IMR-90 (cell line): ENCODE results near the gene MASTL. TPM values are rescaled to one million over a fixed set of nuclear protein-coding genes. Genes with fewer than 3 reads are reported as not detected.
"Not testable (repeated sequence)": the region's sequence is repeated elsewhere in the genome, so short reads cannot be mapped to it uniquely, and the experiment has no call there.

Source experiments
- ATAC-seq: fragments of 200-7000 bp; cut with Tn5 transposase; 2 replicates; pipeline ENCODE4 v1.9.1; 2020; ENCODE audit warnings: low read depth, mild to moderate bottlenecking, moderate library complexity
- BruUV-seq: library from RNA; stranded (reverse); fragments of 400-500 nt; replicated peaks from 2 replicates; lab custom pipeline; 2021; lab: Mats Ljungman, UMichigan
- CTCF ChIA-PET: fragments of 300-600 bp; formaldehyde crosslinking; extraction: SDS; loops from one replicate; lab custom pipeline; 2021; ENCODE audit warnings: antibody characterized with exemption; lab: Yijun Ruan, JAX
- POLR2A ChIA-PET: fragments of 300-600 bp; sonication (Branson Sonifier 250); formaldehyde crosslinking; loops from one replicate; lab custom pipeline; 2022; ENCODE audit warnings: antibody characterized with exemption; ENCODE audit not compliant: unreplicated experiment; lab: Charles Lee
- DNase-seq: peaks from one replicate; pipeline ENCODE4 v3.0.0; 2013
- H2AFZ ChIP-seq: replicated peaks from 2 replicates; pipeline ENCODE3; 2013; ENCODE audit warnings: low read length, mild to moderate bottlenecking; ENCODE audit not compliant: poor library complexity
- H2AK5ac ChIP-seq: 2 replicates; pipeline ENCODE4 v1.6.1; 2013; ENCODE audit warnings: low read depth, low read length, inconsistent platforms
- H2AK9ac ChIP-seq: replicated peaks from 2 replicates; pipeline ENCODE3; 2013; ENCODE audit warnings: mild to moderate bottlenecking, low read depth, low read length, moderate library complexity; ENCODE audit not compliant: poor library complexity
- H2BK120ac ChIP-seq: 2 replicates; pipeline ENCODE4 v1.6.1; 2013; ENCODE audit warnings: low read depth, low read length, inconsistent platforms
- H2BK15ac ChIP-seq: 3 replicates; pipeline ENCODE4 v1.6.1; 2013; ENCODE audit warnings: low read depth, low read length, inconsistent platforms
- H2BK20ac ChIP-seq: 2 replicates; pipeline ENCODE4 v1.6.1; 2013; ENCODE audit warnings: low read depth, mild to moderate bottlenecking, inconsistent platforms, low read length, moderate library complexity
- H2BK5ac ChIP-seq: 2 replicates; pipeline ENCODE4 v1.6.1; 2013; ENCODE audit warnings: mild to moderate bottlenecking, low read depth, low read length, inconsistent platforms; ENCODE audit not compliant: poor library complexity, severe bottlenecking
- H3K14ac ChIP-seq: replicated peaks from 2 replicates; pipeline ENCODE4 v1.6.1; 2013; ENCODE audit warnings: low read depth, low read length, inconsistent platforms
- H3K18ac ChIP-seq: 2 replicates; pipeline ENCODE4 v1.6.1; 2013; ENCODE audit warnings: low read depth, low read length, control low read depth
- H3K23ac ChIP-seq: 2 replicates; pipeline ENCODE4 v1.6.1; 2013; ENCODE audit warnings: low read depth, low read length, inconsistent platforms
- H3K27ac ChIP-seq: 2 replicates; pipeline ENCODE4 v1.5.1; 2013; ENCODE audit warnings: mild to moderate bottlenecking, control low read depth, low read length; ENCODE audit not compliant: insufficient read depth
- H3K27me3 ChIP-seq: 2 replicates; pipeline ENCODE4 v1.6.1; 2013; ENCODE audit warnings: low read length; ENCODE audit not compliant: control insufficient read depth, insufficient read depth
- H3K36me3 ChIP-seq: 2 replicates; pipeline ENCODE4 v1.6.1; 2013; ENCODE audit warnings: low read length, mixed read lengths; ENCODE audit not compliant: control insufficient read depth, insufficient read depth
- H3K4ac ChIP-seq: 2 replicates; pipeline ENCODE4 v1.6.1; 2013; ENCODE audit warnings: low read depth, low read length, inconsistent platforms
- H3K4me1 ChIP-seq: 2 replicates; pipeline ENCODE4 v1.6.1; 2013; ENCODE audit warnings: low read length, mixed read lengths; ENCODE audit not compliant: control insufficient read depth, insufficient read depth
- H3K4me2 ChIP-seq: 2 replicates; pipeline ENCODE4 v1.6.1; 2013; ENCODE audit warnings: low read depth, mild to moderate bottlenecking, control low read depth, low read length, moderate library complexity
- H3K4me3 ChIP-seq: 2 replicates; pipeline ENCODE4 v1.5.1; 2013; ENCODE audit warnings: low read depth, mild to moderate bottlenecking, control low read depth, low read length, moderate library complexity; ENCODE audit not compliant: insufficient read depth
- H3K56ac ChIP-seq: 2 replicates; pipeline ENCODE4 v1.6.1; 2013; ENCODE audit warnings: low read length, inconsistent platforms; ENCODE audit not compliant: insufficient read depth; ENCODE audit errors: extremely low read depth
- H3K79me1 ChIP-seq, 2 experiments: 2 replicates each; pipeline ENCODE4 v1.6.1; 2013; ENCODE audit warnings: low read length in 2 of 2, inconsistent platforms in 1 of 2, low read depth in 1 of 2
- H3K9ac ChIP-seq: 2 replicates; pipeline ENCODE4 v1.6.1; 2013; ENCODE audit warnings: low read depth, low read length, control low read depth
- H3K9me1 ChIP-seq: 2 replicates; pipeline ENCODE4 v1.6.1; 2013; ENCODE audit warnings: low read length, inconsistent platforms; ENCODE audit not compliant: insufficient read depth
- H3K9me3 ChIP-seq: 2 replicates; pipeline ENCODE4 v1.6.1; 2013; ENCODE audit warnings: low read length; ENCODE audit not compliant: control insufficient read depth, insufficient read depth
- H4K20me1 ChIP-seq: 2 replicates; pipeline ENCODE4 v1.6.1; 2013; ENCODE audit warnings: low read length, inconsistent platforms; ENCODE audit not compliant: insufficient read depth
- H4K5ac ChIP-seq: 2 replicates; pipeline ENCODE4 v1.6.1; 2013; ENCODE audit warnings: mild to moderate bottlenecking, low read depth, low read length, control low read depth
- H4K8ac ChIP-seq, 2 experiments: 2 replicates each; pipeline ENCODE4 v1.6.1; 2013; ENCODE audit warnings: low read depth in 2 of 2, low read length in 2 of 2, control low read depth in 1 of 2, inconsistent platforms in 1 of 2
- H4K91ac ChIP-seq: 2 replicates; pipeline ENCODE4 v1.6.1; 2013; ENCODE audit warnings: low read depth, low read length, inconsistent platforms; ENCODE audit not compliant: insufficient read depth
- CEBPB ChIP-seq: IDR thresholded peaks from 2 replicates; pipeline ENCODE4 v1.6.1; 2012; ENCODE audit warnings: low read depth, low read length, improper control_type of control experiment
- MAZ ChIP-seq: IDR thresholded peaks from 2 replicates; pipeline ENCODE4 v1.6.1; 2012; ENCODE audit warnings: low read depth, mild to moderate bottlenecking, low read length, improper control_type of control experiment, moderate library complexity, borderline replicate concordance
- MXI1 ChIP-seq: IDR thresholded peaks from 2 replicates; pipeline ENCODE4 v1.6.1; 2012; ENCODE audit warnings: low read depth, mild to moderate bottlenecking, low read length, moderate library complexity, borderline replicate concordance
- NFE2L2 ChIP-seq: fragments of 150-350 bp; IDR thresholded peaks from 2 replicates; pipeline ENCODE4 v1.6.1; 2016; ENCODE audit warnings: low read depth, mild to moderate bottlenecking, low read length
- RCOR1 ChIP-seq: IDR thresholded peaks from 2 replicates; pipeline ENCODE4 v1.6.1; 2012; ENCODE audit warnings: mild to moderate bottlenecking, low read length, improper control_type of control experiment; ENCODE audit not compliant: insufficient replicate concordance
- WGBS, 2 experiments: methylation state at CpG; one replicate each; pipeline versions ENCODE4 v1.1.5 to v1.1.7; 2013; ENCODE audit warnings: missing lambda C conversion rate in 2 of 2; ENCODE audit not compliant: insufficient read length in 1 of 2; ENCODE audit errors: extremely low coverage in 2 of 2; 5-methylcytosine and 5-hydroxymethylcytosine counted together
- dilution Hi-C: fragments of 300-500 bp; cut with HindIII; formaldehyde crosslinking; loops from one replicate; pipeline ENCODE4 v1.14.3; 2018; ENCODE audit warnings: low sequenced_read_pairs; ENCODE audit not compliant: unreplicated experiment
- in situ Hi-C: fragments of 300-500 bp; cut with MboI; formaldehyde crosslinking; loops from 3 replicates; pipeline ENCODE4 v1.14.3; 2019; ENCODE audit warnings: low sequenced_read_pairs, inconsistent platforms, mixed read lengths
- intact Hi-C: fragments of 100-400 bp; cut with micrococcal nuclease; formaldehyde crosslinking; loops from 2 replicates; pipeline ENCODE4 v1.10.0; 2022
- polyA plus RNA-seq, 3 experiments: library from polyadenylated mRNA; depleted of rRNA; stranded (reverse); fragments of >200 nt; gene quantifications; 2 replicates each; pipeline ENCODE4 v1.2.3, GENCODE V29; 2012; ENCODE audit warnings: low replicate concordance in 1 of 3
- total RNA-seq: library from RNA; depleted of rRNA; stranded (reverse); fragments of >200 nt; gene quantifications from 2 replicates; pipeline ENCODE4 v1.2.3, GENCODE V29; 2012
- TF ChIP-seq, protein P1 (sequence below): fragments of 150-350 bp; IDR thresholded peaks from 2 replicates; pipeline ENCODE4 v1.6.1; 2017; ENCODE audit warnings: mild to moderate bottlenecking, antibody characterized with exemption, low read length, low read depth

Gene MASTL
- total and polyA plus RNA-seq, 2 of the 4 experiments (the other 2 are of a cell fraction), result 7.0 to 13.4 TPM

DNA sequence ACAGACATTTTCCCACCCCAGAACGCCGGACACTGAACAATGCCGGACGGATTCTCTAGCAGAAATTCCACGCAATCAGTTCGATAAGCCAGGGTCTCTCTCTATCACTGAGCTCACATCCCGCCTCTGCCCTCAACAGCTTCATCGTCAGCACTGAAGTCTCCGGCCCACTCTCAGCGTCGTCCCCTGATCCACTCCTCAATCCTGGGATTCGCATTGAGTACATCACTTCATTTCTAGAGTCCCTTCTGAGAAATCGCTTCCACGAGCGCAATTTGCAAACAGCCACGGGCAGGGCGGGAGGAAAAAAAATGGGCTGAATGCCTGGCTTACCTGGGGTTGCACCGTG lies 1.3 kb upstream of the MASTL start:
- H3K36me3 ChIP-seq, result peaks cover 2% of the 10 kb centered on the region; the same call in 1 of the 2 replicates
- peaks cover 11 to 29% of the 10 kb centered on the region in 2 experiments for H3K79me1 ChIP-seq
- peak overlapping the region; percentile 80 for H3K56ac ChIP-seq
- H3K23ac ChIP-seq, result peak overlapping the region; percentile 86
- H2AK5ac ChIP-seq, result peak overlapping the region; percentile 85
- in situ Hi-C loops (no loop called here), intact Hi-C loops (loop anchor here (10.0 kb wide), 1 partner anchor 211 kb away; no protein-coding TSS in a partner anchor), dilution Hi-C loops (no loop called here)
- 0 out of 2 replicates have a peak, but pooled peaks cover 1% of the 10 kb centered on the region for H3K4me1 ChIP-seq
- no peak overlapping the region for H2BK120ac ChIP-seq
- H2AFZ ChIP-seq, result peak overlapping the region; percentile 93
- ATAC-seq (peak; percentile 10), DNase-seq (peak; percentile 29)
- no peaks in the 10 kb centered on the region for H3K27me3 ChIP-seq
- peaks cover 42% of the 10 kb centered on the region for H4K20me1 ChIP-seq
- H4K5ac ChIP-seq, result peak overlapping the region; percentile 73
- peak overlapping the region; percentile 75 for H2BK5ac ChIP-seq
- H3K4me3 ChIP-seq, result peak overlapping the region; percentile 87
- H2BK15ac ChIP-seq, result no peak overlapping the region
- peak overlapping the region; percentile 78 for H3K4ac ChIP-seq
- H3K9me3 ChIP-seq, result no peaks in the 10 kb centered on the region
- peak overlapping the region; percentile 80 to 90 for H4K8ac ChIP-seq
- 0% methylated on average over 7 of the region's 18 CpGs; no CpG with 5 or more reads in 1 of the 2 experiments for WGBS, 2 experiments
- peak overlapping the region; percentile 86 for H4K91ac ChIP-seq
- H2BK20ac ChIP-seq, result no peak overlapping the region
- peak overlapping the region; percentile 70 for H3K4me2 ChIP-seq
- ChIA-PET POLR2A (no interaction called here), CTCF (interaction anchor here (0.6 to 1.4 kb wide), 5 partner anchors 11 to 821 kb away, joined by 3 to 7 read pairs (median 5); no protein-coding TSS in a partner anchor)
- peak overlapping the region; percentile 93 for H3K14ac ChIP-seq
- BruUV-seq, result TSS peak; percentile 56
- no peaks in the 10 kb centered on the region for H3K9me1 ChIP-seq
- peak overlapping the region; percentile 90 for H3K27ac ChIP-seq
- H3K18ac ChIP-seq, result peak overlapping the region; percentile 8; the same call in 1 of the 2 replicates
- TF ChIP-seq CEBPB (no peak), NFE2L2 (no peak), MXI1 (no peak), RCOR1 (no peak), MAZ (no peak)
- TF ChIP-seq, protein P1, sequence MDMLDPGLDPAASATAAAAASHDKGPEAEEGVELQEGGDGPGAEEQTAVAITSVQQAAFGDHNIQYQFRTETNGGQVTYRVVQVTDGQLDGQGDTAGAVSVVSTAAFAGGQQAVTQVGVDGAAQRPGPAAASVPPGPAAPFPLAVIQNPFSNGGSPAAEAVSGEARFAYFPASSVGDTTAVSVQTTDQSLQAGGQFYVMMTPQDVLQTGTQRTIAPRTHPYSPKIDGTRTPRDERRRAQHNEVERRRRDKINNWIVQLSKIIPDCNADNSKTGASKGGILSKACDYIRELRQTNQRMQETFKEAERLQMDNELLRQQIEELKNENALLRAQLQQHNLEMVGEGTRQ, result no peak
- peak overlapping the region; percentile 97 for H3K9ac ChIP-seq
- peak overlapping the region; percentile 95 for H2AK9ac ChIP-seq

GRCh38 chr10:27156566-27156965 lies 1.4 kb downstream of the MASTL start:
- H3K9me3 ChIP-seq, ATAC-seq, DNase-seq, BruUV-seq, H4K91ac ChIP-seq, H3K23ac ChIP-seq, POLR2A ChIA-PET, H2BK5ac ChIP-seq, in situ Hi-C loops, H3K14ac ChIP-seq, H2AFZ ChIP-seq, H3K56ac ChIP-seq, H3K4me1 ChIP-seq, H3K9me1 ChIP-seq, H2AK5ac ChIP-seq, H2BK15ac ChIP-seq, H3K18ac ChIP-seq, H3K27me3 ChIP-seq, H2BK120ac ChIP-seq, H4K5ac ChIP-seq, H3K9ac ChIP-seq, H2BK20ac ChIP-seq, dilution Hi-C loops: not testable (repeated sequence)
- Histone ChIP-seq H2AK9ac (peak overlapping the region; percentile 79), H4K8ac (peak overlapping the region in 1 of 2 experiments; percentile 72; a peak in 1 of 4 replicates), H3K36me3 (peaks cover 11% of the 10 kb centered on the region), H3K79me1 (peaks cover 13 to 28% of the 10 kb centered on the region in 2 experiments), H4K20me1 (peaks cover 19% of the 10 kb centered on the region), H3K4me3 (peak overlapping the region; percentile 87; the same call in 1 of the 2 replicates), H3K27ac (peak overlapping the region; percentile 20; the same call in 1 of the 2 replicates), H3K4ac (peak overlapping the region; percentile 49; the same call in 1 of the 2 replicates), H3K4me2 (peak overlapping the region; percentile 70)
- CTCF ChIA-PET, result interaction anchor here (0.6 kb wide), 2 partner anchors 11 to 1417 kb away, joined by 3 read pairs; no protein-coding TSS in a partner anchor
- intact Hi-C loops, result loop anchor here (5.0 to 10.0 kb wide), 2 partner anchors 51 to 208 kb away; no protein-coding TSS in a partner anchor
- 100% methylated on average over 3 of the region's 17 CpGs; no CpG with 5 or more reads in 1 of the 2 experiments for WGBS, 2 experiments
